ENCODE results near the gene PROSER3.

PROSER3 gene

GRCh38 chr19:35730326-35730725 is 27.6 kb upstream of the PROSER3 start:
- in situ Hi-C loops (cut with HindIII; ENCODE audit: low pct_ligation_motif_present, low sequenced_read_pairs) = no loop called here
- no peaks in the 10 kb centered on the region for H3K27me3 ChIP-seq (replicated peaks)
- TF ChIP-seq CTCF (IDR thresholded peaks at IDR 0.05; ENCODE audit: low read depth, low read length, missing control alignments) = no peak
- no peak overlapping the region for H3K27ac ChIP-seq
- DNase-seq = no peak
- H3K36me3 ChIP-seq (replicated peaks) = peaks cover 86% of the 10 kb centered on the region
- no peak overlapping the region for H3K4me3 ChIP-seq (ENCODE audit: low read depth, low read length)

GRCh38 chr19:35731353-35731752 is 26.6 kb upstream of the PROSER3 start:
- no peak overlapping the region for H3K4me3 ChIP-seq (ENCODE audit: low read depth, low read length)
- no peak for DNase-seq
- H3K27me3 ChIP-seq (replicated peaks) = no peaks in the 10 kb centered on the region
- no peak for TF ChIP-seq CTCF (IDR thresholded peaks at IDR 0.05; ENCODE audit: low read depth, low read length, missing control alignments)
- H3K36me3 ChIP-seq (replicated peaks) = peaks cover 78% of the 10 kb centered on the region
- in situ Hi-C loops (cut with HindIII; ENCODE audit: low pct_ligation_motif_present, low sequenced_read_pairs) = no loop called here
- H3K27ac ChIP-seq = no peak overlapping the region

GRCh38 chr19:35731779-35732405 is 26.1 kb upstream of the PROSER3 start:
- DNase-seq = no peak
- TF ChIP-seq CTCF (IDR thresholded peaks at IDR 0.05; ENCODE audit: low read depth, low read length, missing control alignments) = no peak
- no peak overlapping the region for H3K4me3 ChIP-seq (ENCODE audit: low read depth, low read length)
- H3K27ac ChIP-seq = no peak overlapping the region
- H3K36me3 ChIP-seq (replicated peaks) = peaks cover 81% of the 10 kb centered on the region
- no peaks in the 10 kb centered on the region for H3K27me3 ChIP-seq (replicated peaks)
- in situ Hi-C loops (cut with HindIII; ENCODE audit: low pct_ligation_motif_present, low sequenced_read_pairs) = no loop called here

- H3K36me3 ChIP-seq (replicated peaks) = peaks cover 78% of the 10 kb centered on the region
- no peaks in the 10 kb centered on the region for H3K27me3 ChIP-seq (replicated peaks)
- in situ Hi-C loops (cut with HindIII; ENCODE audit: low pct_ligation_motif_present, low sequenced_read_pairs) = no loop called here
- no peak overlapping the region for H3K4me3 ChIP-seq (ENCODE audit: low read depth, low read length)
- H3K27ac ChIP-seq = no peak overlapping the region
- TF ChIP-seq CTCF (IDR thresholded peaks at IDR 0.05; ENCODE audit: low read depth, low read length, missing control alignments) = no peak
- no peak for DNase-seq
Measured at GRCh38 chr19:35732540-35733179, 25.3 kb upstream of the PROSER3 start.

GRCh38 chr19:35733180-35734125 is 24.5 kb upstream of the PROSER3 start:
- no peak for DNase-seq
- H3K27me3 ChIP-seq (replicated peaks) = no peaks in the 10 kb centered on the region
- H3K27ac ChIP-seq = no peak overlapping the region
- H3K36me3 ChIP-seq (replicated peaks) = peaks cover 78% of the 10 kb centered on the region
- H3K4me3 ChIP-seq (ENCODE audit: low read depth, low read length) = no peak overlapping the region
- in situ Hi-C loops (cut with HindIII; ENCODE audit: low pct_ligation_motif_present, low sequenced_read_pairs) = no loop called here
- TF ChIP-seq CTCF (IDR thresholded peaks at IDR 0.05; ENCODE audit: low read depth, low read length, missing control alignments) = no peak

Data from brain microvascular endothelial cell (primary cell).